ENCODE results near the gene CCNL2.
"Not testable (repeated sequence)": the region's sequence is repeated elsewhere in the genome, so short reads cannot be mapped to it uniquely, and the experiment has no call there.

Gene CCNL2

DNA sequence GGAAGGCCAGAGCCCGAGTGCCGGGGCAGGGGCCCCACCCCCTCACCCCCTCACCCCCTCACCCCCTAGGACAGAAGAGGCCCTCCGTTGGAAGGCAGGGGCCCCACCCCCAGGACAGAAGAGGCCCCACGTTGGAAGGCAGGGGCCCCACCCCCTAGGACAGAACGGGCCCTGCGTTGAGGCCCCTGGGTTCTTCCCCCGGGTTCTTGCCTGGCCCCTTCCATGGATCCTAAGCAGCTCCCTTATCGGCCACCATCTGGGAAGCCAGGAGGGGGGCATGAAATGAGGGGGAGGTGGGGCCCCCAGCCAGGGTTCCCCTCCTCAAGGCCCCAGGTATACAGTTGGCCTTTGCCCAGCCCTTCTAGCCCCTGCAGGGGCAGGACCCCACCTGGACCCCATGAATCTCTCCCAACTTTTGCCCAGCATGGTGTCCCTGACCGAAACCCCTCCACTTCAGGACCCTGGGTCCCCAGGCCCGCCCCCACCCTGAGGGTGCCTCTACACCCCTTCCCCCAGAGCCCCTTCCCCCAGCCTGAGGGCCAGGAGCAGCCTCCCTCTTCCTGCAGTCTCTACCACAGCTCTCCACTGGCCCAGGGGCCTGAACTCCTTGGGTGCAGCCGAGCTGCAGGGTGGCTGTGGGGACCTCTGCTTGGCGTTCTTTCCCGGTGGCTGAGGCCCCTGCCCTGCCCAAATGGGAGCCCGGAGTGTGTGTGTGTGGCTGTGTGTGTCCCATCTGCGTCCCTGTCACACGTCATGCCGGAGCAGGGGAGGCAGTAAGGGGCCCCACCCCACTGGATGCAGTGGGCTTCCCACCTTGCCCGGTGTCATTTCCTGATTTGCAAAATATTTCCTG lies 32.1 kb upstream of the CCNL2 start:
- H3K4me3 ChIP-seq (ENCODE audit: low read depth, low read length): no peak overlapping the region

DNA sequence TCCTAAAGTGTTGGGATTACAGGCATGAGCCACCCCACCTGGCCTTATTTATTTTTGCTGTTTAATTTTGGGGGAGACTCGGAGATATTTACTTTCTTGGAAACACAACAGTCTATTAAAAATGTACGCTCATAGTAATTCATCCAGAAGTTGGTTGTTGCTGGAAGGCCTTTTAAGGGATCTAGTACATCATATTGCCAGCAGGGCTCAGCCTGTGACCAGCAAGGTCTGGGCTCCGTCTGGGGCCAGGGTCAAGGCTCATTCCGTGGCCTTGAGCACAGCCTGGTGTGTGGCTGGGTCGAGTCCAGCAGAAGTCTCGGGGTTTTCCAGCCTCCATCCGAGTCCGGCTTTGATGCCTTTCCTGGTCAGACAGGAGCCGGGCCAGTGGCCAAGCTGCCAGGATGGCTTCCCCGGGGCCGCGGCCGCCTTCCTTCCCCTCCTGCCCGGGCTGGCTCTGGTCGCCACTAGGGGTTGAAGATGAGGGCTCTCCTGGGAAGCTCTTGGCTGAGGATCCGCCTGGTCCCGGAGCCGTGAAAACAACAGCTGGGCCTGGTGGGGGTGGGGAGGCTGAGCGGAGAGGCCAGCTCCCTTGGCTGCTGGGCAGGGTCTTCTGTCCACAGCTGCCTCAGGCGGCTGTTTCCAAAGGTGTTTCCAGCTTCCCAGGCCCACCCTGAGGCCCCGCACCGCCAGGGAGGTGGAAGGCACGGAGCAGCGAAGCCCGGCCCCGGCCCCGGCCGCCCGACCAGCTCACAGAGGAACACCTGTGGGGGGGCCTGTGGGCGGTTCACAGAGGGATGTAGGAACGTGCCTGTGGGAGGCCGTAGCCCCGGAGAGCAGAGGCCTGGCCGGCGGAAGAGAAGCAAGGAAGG lies 31.2 kb upstream of the CCNL2 start:
- H3K4me3 ChIP-seq (ENCODE audit: low read depth, low read length): no peak overlapping the region
- no peak for TF ChIP-seq CTCF (IDR thresholded peaks at IDR 0.05; ENCODE audit: borderline replicate concordance, insufficient read depth, low read depth, low read length)

More for the DNA sequence above, 32.1 kb upstream of the CCNL2 start:
- no peak for TF ChIP-seq CTCF (IDR thresholded peaks at IDR 0.05; ENCODE audit: borderline replicate concordance, insufficient read depth, low read depth, low read length)

- H3K4me3 ChIP-seq (ENCODE audit: low read depth, low read length): no peak overlapping the region
- no peak for TF ChIP-seq CTCF (IDR thresholded peaks at IDR 0.05; ENCODE audit: borderline replicate concordance, insufficient read depth, low read depth, low read length)
These were observed 30.5 kb upstream of the CCNL2 start for GRCh38 chr1:1429671-1430073.

- H3K4me3 ChIP-seq (ENCODE audit: low read depth, low read length): not testable (repeated sequence)
These were observed 29.8 kb upstream of the CCNL2 start for GRCh38 chr1:1428967-1429366.

GRCh38 chr1:1428174-1428573 lies 29.0 kb upstream of the CCNL2 start:
- H3K4me3 ChIP-seq (ENCODE audit: low read depth, low read length): no peak overlapping the region
- no peak for TF ChIP-seq CTCF (IDR thresholded peaks at IDR 0.05; ENCODE audit: borderline replicate concordance, insufficient read depth, low read depth, low read length)

DNA sequence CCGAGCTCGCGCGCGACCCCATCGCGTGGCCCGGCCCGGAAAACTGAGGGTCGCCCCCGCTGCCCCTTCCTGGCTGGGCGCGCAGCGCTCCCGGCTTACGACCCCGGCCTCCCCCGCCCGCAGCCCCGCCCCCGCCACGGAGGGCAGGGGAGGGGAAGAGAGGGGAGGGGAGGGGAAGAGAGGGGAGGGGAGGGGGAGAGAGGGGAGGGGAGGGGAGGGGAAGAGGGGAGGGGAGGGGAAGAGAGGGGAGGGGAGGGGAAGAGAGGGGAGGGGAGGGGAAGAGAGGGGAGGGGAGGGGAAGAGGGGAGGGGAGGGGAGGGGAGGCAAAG lies 28.6 kb upstream of the CCNL2 start:
- no peak for TF ChIP-seq CTCF (IDR thresholded peaks at IDR 0.05; ENCODE audit: borderline replicate concordance, insufficient read depth, low read depth, low read length)
- no peak overlapping the region for H3K4me3 ChIP-seq (ENCODE audit: low read depth, low read length)

- H3K4me3 ChIP-seq (ENCODE audit: low read depth, low read length): no peak overlapping the region
- no peak for TF ChIP-seq CTCF (IDR thresholded peaks at IDR 0.05; ENCODE audit: borderline replicate concordance, insufficient read depth, low read depth, low read length)
These were observed 28.1 kb upstream of the CCNL2 start for GRCh38 chr1:1427106-1427819.
